ENCODE results near the gene DAB2IP. TPM values are rescaled to one million over a fixed set of nuclear protein-coding genes. Genes with fewer than 3 reads are reported as not detected.

DAB2IP gene
- total and polyA plus RNA-seq, 2 of the 4 experiments (the other 2 are of a cell fraction) = 5.6 to 17.2 TPM

DNA sequence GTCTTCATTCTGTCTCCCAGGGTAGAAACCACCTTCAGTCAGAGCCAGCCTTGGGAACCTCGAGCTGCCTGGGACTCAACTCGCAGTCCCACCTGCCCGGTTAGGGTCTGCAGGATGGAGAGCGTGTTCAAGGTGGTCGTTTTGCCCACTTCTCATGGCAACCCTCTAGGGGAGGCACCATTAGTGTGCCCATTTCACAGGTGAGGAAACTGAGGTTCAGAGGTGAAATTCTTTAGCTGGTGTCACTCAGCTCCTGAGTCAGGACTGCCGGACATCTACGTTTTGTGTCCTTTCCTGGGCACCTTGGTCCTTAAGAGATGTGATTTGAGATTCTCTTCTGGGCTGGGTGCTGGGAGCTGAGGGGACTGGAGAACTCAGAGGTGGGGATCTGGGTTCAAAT, 30.0 kb downstream of the DAB2IP start:
- Histone ChIP-seq H3K4me3 (ENCODE audit: insufficient read depth, low read depth, low read length) (no peak overlapping the region), H3K18ac (ENCODE audit: low read depth, low read length) (no peak overlapping the region), H3K14ac (replicated peaks; ENCODE audit: low read depth, low read length) (no peak overlapping the region), H2BK15ac (ENCODE audit: low read depth, low read length) (no peak overlapping the region), H3K9ac (ENCODE audit: low read depth, low read length) (no peak overlapping the region), H3K4me1 (ENCODE audit: control insufficient read depth, insufficient read depth, low read length) (peaks cover 3% of the 10 kb centered on the region; the same call in 1 of the 2 replicates), H4K91ac (ENCODE audit: insufficient read depth, low read depth, low read length) (no peak overlapping the region), H2AK9ac (replicated peaks; ENCODE audit: low read depth, low read length, poor library complexity) (no peak overlapping the region), H3K56ac (ENCODE audit: extremely low read depth, insufficient read depth, low read length) (no peak overlapping the region), H4K5ac (ENCODE audit: low read depth, low read length) (no peak overlapping the region), H2BK120ac (ENCODE audit: low read depth, low read length) (no peak overlapping the region), H2AFZ (replicated peaks; ENCODE audit: low read length, poor library complexity) (no peak overlapping the region), H2AK5ac (ENCODE audit: low read depth, low read length) (no peak overlapping the region), H2BK5ac (ENCODE audit: low read depth, low read length, poor library complexity, severe bottlenecking) (no peak overlapping the region), H3K79me1 (ENCODE audit: low read depth in 1 of 2, low read length in 2 of 2) (no peaks in the 10 kb centered on the region), H4K8ac (ENCODE audit: low read depth in 2 of 2, low read length in 2 of 2) (no peak overlapping the region), H3K27ac (ENCODE audit: insufficient read depth, low read length) (no peak overlapping the region), H3K36me3 (ENCODE audit: control insufficient read depth, insufficient read depth, low read length) (peaks cover 4% of the 10 kb centered on the region; the same call in 1 of the 2 replicates), H3K9me1 (ENCODE audit: insufficient read depth, low read length) (0 out of 2 replicates have a peak, but pooled peaks cover under 1% of the 10 kb centered on the region), H3K4me2 (ENCODE audit: low read depth, low read length) (no peak overlapping the region), H4K20me1 (ENCODE audit: insufficient read depth, low read length) (peaks cover 10% of the 10 kb centered on the region; the same call in 1 of the 2 replicates), H3K23ac (ENCODE audit: low read depth, low read length) (no peak overlapping the region), H3K4ac (ENCODE audit: low read depth, low read length) (no peak overlapping the region), H3K27me3 (ENCODE audit: control insufficient read depth, insufficient read depth, low read length) (no peaks in the 10 kb centered on the region), H2BK20ac (ENCODE audit: low read depth, low read length) (no peak overlapping the region), H3K9me3 (ENCODE audit: control insufficient read depth, insufficient read depth, low read length) (no peaks in the 10 kb centered on the region)
- ChIA-PET POLR2A (ENCODE audit: unreplicated experiment) (no interaction called here), CTCF (no interaction called here)
- in situ Hi-C loops (cut with MboI; ENCODE audit: low sequenced_read_pairs) = no loop called here
- no TSS peak for BruUV-seq (replicated peaks)
- intact Hi-C loops (cut with micrococcal nuclease) = loop anchor here (10.0 kb wide), 1 partner anchor 413 kb away; the partner anchor contains the start of gene TTLL11
- ATAC-seq (ENCODE audit: low read depth) = no peak
- dilution Hi-C loops (cut with HindIII; ENCODE audit: low sequenced_read_pairs, unreplicated experiment) = no loop called here
- TF ChIP-seq MAZ (IDR thresholded peaks at IDR 0.05; ENCODE audit: borderline replicate concordance, low read depth, low read length) (no peak), RCOR1 (IDR thresholded peaks at IDR 0.05; ENCODE audit: insufficient replicate concordance, low read length) (no peak), POLR2A (IDR thresholded peaks at IDR 0.05; ENCODE audit: low read depth, low read length) (no peak), FOS (IDR thresholded peaks at IDR 0.05; ENCODE audit: low read depth, low read length) (no peak), RFX5 (IDR thresholded peaks at IDR 0.05; ENCODE audit: low read depth, low read length) (no peak), MXI1 (IDR thresholded peaks at IDR 0.05; ENCODE audit: borderline replicate concordance, low read depth, low read length) (no peak), CHD1 (IDR thresholded peaks at IDR 0.05; ENCODE audit: low read depth, low read length) (no peak), SMC3 (IDR thresholded peaks at IDR 0.05; ENCODE audit: low read depth, low read length) (no peak), RAD21 (IDR thresholded peaks at IDR 0.05; ENCODE audit: low read length) (no peak), BHLHE40 (IDR thresholded peaks at IDR 0.05; ENCODE audit: low read depth, low read length) (no peak), CEBPB (IDR thresholded peaks at IDR 0.05; ENCODE audit: low read depth, low read length) (no peak), MAFK (IDR thresholded peaks at IDR 0.05; ENCODE audit: low read depth, low read length) (no peak), NFE2L2 (IDR thresholded peaks at IDR 0.05; ENCODE audit: low read depth, low read length) (no peak)
- TF ChIP-seq, protein P1, sequence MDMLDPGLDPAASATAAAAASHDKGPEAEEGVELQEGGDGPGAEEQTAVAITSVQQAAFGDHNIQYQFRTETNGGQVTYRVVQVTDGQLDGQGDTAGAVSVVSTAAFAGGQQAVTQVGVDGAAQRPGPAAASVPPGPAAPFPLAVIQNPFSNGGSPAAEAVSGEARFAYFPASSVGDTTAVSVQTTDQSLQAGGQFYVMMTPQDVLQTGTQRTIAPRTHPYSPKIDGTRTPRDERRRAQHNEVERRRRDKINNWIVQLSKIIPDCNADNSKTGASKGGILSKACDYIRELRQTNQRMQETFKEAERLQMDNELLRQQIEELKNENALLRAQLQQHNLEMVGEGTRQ (IDR thresholded peaks at IDR 0.05; ENCODE audit: low read depth, low read length) = no peak
- TF ChIP-seq, protein P2, sequence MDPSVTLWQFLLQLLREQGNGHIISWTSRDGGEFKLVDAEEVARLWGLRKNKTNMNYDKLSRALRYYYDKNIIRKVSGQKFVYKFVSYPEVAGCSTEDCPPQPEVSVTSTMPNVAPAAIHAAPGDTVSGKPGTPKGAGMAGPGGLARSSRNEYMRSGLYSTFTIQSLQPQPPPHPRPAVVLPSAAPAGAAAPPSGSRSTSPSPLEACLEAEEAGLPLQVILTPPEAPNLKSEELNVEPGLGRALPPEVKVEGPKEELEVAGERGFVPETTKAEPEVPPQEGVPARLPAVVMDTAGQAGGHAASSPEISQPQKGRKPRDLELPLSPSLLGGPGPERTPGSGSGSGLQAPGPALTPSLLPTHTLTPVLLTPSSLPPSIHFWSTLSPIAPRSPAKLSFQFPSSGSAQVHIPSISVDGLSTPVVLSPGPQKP (IDR thresholded peaks at IDR 0.05; ENCODE audit: borderline replicate concordance, low read depth, low read length) = no peak
- TF ChIP-seq, protein P3, sequence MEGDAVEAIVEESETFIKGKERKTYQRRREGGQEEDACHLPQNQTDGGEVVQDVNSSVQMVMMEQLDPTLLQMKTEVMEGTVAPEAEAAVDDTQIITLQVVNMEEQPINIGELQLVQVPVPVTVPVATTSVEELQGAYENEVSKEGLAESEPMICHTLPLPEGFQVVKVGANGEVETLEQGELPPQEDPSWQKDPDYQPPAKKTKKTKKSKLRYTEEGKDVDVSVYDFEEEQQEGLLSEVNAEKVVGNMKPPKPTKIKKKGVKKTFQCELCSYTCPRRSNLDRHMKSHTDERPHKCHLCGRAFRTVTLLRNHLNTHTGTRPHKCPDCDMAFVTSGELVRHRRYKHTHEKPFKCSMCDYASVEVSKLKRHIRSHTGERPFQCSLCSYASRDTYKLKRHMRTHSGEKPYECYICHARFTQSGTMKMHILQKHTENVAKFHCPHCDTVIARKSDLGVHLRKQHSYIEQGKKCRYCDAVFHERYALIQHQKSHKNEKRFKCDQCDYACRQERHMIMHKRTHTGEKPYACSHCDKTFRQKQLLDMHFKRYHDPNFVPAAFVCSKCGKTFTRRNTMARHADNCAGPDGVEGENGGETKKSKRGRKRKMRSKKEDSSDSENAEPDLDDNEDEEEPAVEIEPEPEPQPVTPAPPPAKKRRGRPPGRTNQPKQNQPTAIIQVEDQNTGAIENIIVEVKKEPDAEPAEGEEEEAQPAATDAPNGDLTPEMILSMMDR (conservative IDR thresholded peaks at IDR 0.05; ENCODE audit: low read depth, low read length) = no peak
- WGBS, 2 experiments (ENCODE audit: extremely low coverage in 2 of 2, insufficient read length in 1 of 2) = 92% methylated on average over 5 of the region's 7 CpGs; no CpG with 5 or more reads in 1 of the 2 experiments
- DNase-seq = no peak
